GM13976 (cell line): ENCODE results near the gene ZNF543.

Source experiments
- DNase-seq: peaks from one replicate; pipeline ENCODE4 v3.0.0; 2012; ENCODE audit warnings: low spot score
- in situ Hi-C: fragments of 300-500 bp; cut with MboI; formaldehyde crosslinking; loops from one replicate; pipeline ENCODE4 v1.12.0; 2022; ENCODE audit warnings: low sequenced_read_pairs, mixed read lengths, inconsistent platforms; ENCODE audit not compliant: unreplicated experiment
- TF ChIP-seq, protein P1 (sequence below): IDR thresholded peaks from 2 replicates; pipeline ENCODE4 v1.5.1; 2012; ENCODE audit warnings: borderline replicate concordance, mild to moderate bottlenecking; ENCODE audit not compliant: insufficient read depth; ENCODE audit errors: extremely low read depth, missing control alignments, control extremely low read depth

The ZNF543 gene

GRCh38 chr19:57377498-57378146 lies 57.4 kb downstream of the ZNF543 start:
- in situ Hi-C loops, result no loop called here
- DNase-seq, result no peak
- TF ChIP-seq, protein P1, sequence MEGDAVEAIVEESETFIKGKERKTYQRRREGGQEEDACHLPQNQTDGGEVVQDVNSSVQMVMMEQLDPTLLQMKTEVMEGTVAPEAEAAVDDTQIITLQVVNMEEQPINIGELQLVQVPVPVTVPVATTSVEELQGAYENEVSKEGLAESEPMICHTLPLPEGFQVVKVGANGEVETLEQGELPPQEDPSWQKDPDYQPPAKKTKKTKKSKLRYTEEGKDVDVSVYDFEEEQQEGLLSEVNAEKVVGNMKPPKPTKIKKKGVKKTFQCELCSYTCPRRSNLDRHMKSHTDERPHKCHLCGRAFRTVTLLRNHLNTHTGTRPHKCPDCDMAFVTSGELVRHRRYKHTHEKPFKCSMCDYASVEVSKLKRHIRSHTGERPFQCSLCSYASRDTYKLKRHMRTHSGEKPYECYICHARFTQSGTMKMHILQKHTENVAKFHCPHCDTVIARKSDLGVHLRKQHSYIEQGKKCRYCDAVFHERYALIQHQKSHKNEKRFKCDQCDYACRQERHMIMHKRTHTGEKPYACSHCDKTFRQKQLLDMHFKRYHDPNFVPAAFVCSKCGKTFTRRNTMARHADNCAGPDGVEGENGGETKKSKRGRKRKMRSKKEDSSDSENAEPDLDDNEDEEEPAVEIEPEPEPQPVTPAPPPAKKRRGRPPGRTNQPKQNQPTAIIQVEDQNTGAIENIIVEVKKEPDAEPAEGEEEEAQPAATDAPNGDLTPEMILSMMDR, result no peak
